GM21576 (cell line): ENCODE data around the gene ALDH1B1.

Source experiments
- ATAC-seq: cut with Tn5 transposase; IDR thresholded peaks from one replicate; pipeline ENCODE4 v1.9.1; 2021; ENCODE audit warnings: mild to moderate bottlenecking, moderate library complexity; ENCODE audit not compliant: unreplicated experiment

ALDH1B1 gene

DNA sequence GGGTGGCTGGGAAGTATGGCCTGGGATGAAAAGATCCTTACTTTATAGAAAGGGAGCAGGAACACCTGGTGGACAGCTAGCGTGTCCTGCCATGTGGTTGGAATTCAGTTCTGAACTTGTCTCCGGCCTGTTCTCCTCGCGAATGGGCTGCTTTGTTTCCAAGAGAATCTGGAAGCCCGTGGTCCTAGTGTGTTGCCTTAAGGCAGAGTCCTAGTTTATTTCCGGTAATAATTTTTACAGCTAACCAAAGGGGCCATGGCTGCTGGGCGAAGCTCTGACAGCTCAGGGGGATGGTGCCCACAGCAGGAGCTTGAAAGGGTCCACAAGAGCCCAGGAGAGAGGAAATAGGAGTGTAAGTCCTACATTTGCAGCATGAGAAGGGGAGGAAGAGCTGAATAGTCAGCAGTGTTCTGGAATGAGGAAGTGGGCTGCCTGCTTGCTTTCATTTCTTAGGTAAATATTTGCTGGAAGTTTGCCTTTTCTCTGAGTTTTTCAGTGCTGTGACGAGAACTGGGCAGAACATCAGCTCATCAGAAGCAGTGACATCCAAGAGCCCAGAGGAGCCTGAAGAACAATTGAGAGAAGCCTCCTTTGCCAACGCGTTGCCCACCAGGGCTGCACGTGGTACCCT, 44.8 kb downstream of the ALDH1B1 start:
- ATAC-seq: no peak

GRCh38 chr9:38439291-38439915, 46.9 kb downstream of the ALDH1B1 start:
- ATAC-seq: no peak

GRCh38 chr9:38439916-38440301, 47.4 kb downstream of the ALDH1B1 start:
- no peak for ATAC-seq

- no peak for ATAC-seq
These were observed 48.0 kb downstream of the ALDH1B1 start for GRCh38 chr9:38440516-38440915.

DNA sequence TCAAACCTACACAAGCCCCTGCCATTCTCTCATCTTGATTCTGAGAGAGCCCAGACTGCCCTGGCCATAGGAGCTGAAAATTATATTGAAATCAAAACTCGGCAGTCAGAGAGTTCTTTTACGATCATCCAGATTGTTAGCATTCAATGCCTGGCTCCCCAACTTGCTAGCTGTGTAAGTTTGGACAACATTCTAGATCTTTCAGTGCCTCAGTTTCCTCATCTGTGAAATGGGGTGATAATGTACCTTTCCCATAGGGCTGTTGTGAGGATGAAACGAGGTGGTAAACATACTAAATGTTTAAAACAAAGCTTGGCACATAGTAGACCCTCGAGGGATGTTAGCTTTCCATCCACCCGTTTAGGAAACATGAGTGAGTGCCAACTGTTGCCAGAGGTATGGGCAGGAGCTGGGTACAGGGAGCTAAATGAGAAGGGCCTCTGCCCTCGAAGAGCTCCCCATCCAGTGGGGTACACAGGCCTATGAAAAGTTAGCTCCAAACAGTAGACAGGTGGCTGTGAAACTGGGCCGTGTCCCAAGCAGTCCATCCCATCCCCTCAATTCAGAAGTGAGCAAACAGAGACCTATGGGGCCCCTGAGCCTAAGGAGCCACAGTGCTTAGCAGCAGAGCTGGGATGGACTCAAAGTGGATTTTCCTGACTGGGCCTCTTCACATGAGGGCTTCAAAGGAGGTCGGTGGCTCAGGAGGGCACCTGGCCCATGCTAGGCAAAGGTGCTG, 49.0 kb downstream of the ALDH1B1 start:
- ATAC-seq: no peak

DNA sequence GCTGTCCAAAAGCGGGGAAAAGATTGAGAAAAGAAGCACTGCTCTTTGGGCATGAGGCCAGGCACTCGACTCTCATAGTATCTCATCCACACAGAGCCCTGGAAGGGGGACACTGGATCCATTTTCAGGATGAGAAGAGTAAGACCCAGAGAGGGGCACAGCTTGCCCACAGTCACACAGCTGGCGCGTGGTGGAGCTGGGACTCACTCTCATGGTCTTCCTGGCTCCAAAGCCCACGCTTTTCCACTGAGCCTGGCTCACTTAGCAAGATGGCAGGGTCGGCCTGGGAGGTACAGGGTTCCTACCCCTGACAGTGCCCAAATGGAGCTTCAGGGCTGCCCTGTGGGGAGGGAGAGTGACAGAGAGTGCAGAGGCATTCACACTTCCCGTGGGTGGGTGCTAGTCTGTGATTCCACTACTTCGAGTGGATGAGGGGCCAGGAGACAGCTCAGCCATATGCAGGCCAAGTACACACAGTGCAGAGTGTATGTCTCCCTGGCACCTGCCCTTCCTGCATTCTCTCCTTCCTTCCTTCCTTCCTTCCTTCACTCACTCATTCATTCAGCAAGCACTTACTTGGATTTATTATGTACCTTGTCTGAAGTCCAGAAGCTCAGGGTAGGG, 50.1 kb downstream of the ALDH1B1 start:
- no peak for ATAC-seq

- ATAC-seq: no peak
These were observed 50.7 kb downstream of the ALDH1B1 start for GRCh38 chr9:38443181-38443580.

- ATAC-seq: no peak
These were observed 51.1 kb downstream of the ALDH1B1 start for GRCh38 chr9:38443597-38443996.

DNA sequence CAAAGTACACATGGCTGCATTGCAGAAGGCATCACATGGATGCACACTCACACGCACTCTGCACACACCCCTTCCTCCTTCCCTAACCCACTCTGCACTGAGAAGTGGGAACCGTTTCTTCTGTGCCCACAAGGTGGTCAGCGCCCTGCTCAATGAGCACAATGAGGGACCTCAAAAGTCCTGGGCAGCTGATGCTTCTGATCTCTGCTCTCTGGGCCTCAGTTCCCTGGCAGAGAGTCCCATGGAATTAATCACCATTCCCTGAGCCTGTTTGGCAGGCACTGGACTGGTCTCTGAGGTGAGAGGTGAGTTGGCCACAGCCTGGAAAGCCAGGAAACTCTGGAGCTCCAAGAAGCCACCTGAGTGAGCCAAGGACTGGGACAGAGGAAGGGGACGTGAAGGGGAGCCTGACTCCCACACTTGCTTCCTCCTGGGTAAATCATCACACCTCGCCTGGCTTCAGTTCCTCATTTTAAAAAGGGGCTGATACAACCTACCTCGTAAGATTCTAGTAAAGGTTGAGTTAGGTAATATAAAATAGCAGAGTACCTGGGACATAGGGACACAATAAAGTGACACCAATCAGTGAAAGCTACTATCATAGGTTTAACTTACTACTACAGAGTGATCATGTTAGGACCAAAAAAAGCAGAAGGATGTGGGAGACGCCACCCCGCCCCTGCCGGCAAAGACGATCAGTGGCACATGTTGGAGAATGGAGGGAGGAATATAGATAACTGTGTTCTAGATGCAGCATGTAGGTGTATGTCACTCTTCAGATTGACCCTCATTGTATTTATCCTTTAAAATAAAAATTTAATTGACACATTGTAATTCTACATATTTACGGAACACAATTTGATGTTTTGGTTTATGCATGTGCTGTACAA, 52.9 kb downstream of the ALDH1B1 start:
- peak; percentile 90 for ATAC-seq

DNA sequence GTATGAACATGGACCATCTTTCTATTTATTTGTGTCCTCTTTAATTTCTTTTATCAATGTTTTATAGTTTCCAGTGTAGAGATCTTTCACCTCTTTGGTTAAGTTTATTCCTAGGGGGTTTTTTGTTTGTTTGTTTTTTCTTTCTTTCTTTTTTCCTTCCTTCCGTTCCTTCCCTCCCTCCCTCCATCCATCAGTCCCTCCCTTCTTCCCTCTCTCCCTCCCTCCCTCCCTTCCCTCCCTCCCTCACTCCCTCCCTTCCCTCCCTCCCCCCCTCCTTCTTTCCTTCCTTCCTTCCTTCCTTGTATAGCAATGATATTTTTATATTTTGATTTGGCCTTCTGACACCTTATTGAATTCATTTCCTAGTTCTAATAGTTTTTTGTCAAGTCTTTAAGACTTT, 55.2 kb downstream of the ALDH1B1 start:
- no peak for ATAC-seq
